B cell (primary cell): ENCODE data around the gene ZNF57. TPM values are rescaled to one million over a fixed set of nuclear protein-coding genes. Genes with fewer than 3 reads are reported as not detected.

Source experiments
- ATAC-seq: fragments of 200-7000 bp; cut with Tn5 transposase; one replicate; pipeline ENCODE4 v1.10.0; 2021; ENCODE audit warnings: low read depth, mild to moderate bottlenecking, moderate number of reproducible peaks, moderate library complexity
- CTCF ChIA-PET: fragments of 350-600 bp; sonication (Branson Sonifier 250); formaldehyde crosslinking; loops from one replicate; lab custom pipeline; 2021; ENCODE audit warnings: antibody characterized with exemption, inconsistent platforms; lab: Charles Lee
- POLR2A ChIA-PET: fragments of 350-600 bp; sonication (Branson Sonifier 250); formaldehyde crosslinking; loops from one replicate; lab custom pipeline; 2021; ENCODE audit warnings: antibody characterized with exemption; lab: Charles Lee
- DNase-seq: peaks from one replicate; pipeline ENCODE4 v3.0.0; 2013
- H2AFZ ChIP-seq: 2 replicates; pipeline ENCODE4 v1.6.1; 2012; ENCODE audit warnings: mild to moderate bottlenecking, low read depth, low read length; ENCODE audit not compliant: insufficient read depth, poor library complexity, severe bottlenecking
- H3K27ac ChIP-seq, 2 donors: 1 replicate in 1 of 2; 2 replicates in 1 of 2; pipeline ENCODE4 v1.5.1; 2012 to 2013; ENCODE audit warnings: low read length in 2 of 2, mild to moderate bottlenecking in 2 of 2, moderate library complexity in 1 of 2
- H3K27me3 ChIP-seq, 4 experiments: fragments of 200-600 bp in 1 of 4; sonication (generic) in 1 of 4; replicated peaks in 1 of 4; 1 replicate in 2 of 4; 2 replicates in 2 of 4; pipeline versions ENCODE4 v1.6.1 to v1.7.0; 2013 to 2016; ENCODE audit warnings: low read length in 3 of 4, mild to moderate bottlenecking in 2 of 4, mixed read lengths in 1 of 4, moderate library complexity in 1 of 4; ENCODE audit not compliant: insufficient read depth in 4 of 4, control insufficient read depth in 3 of 4; ENCODE audit errors: control extremely low read depth in 1 of 4
- H3K36me3 ChIP-seq, 2 experiments: replicated peaks in 1 of 2; 1 replicate in 1 of 2; 2 replicates in 1 of 2; pipeline versions ENCODE4 v1.6.1 to v1.7.1; 2013; ENCODE audit warnings: low read length in 1 of 2; ENCODE audit not compliant: insufficient read depth in 2 of 2, control insufficient read depth in 1 of 2; ENCODE audit errors: control extremely low read depth in 1 of 2, extremely low read depth in 1 of 2
- H3K4me1 ChIP-seq, 2 donors: fragments of 200-600 bp in 1 of 2; sonication (generic) in 1 of 2; 1 replicate in 1 of 2; 2 replicates in 1 of 2; pipeline versions ENCODE4 v1.5.1 to v1.6.1; 2013 to 2017; ENCODE audit warnings: low read length in 2 of 2; ENCODE audit not compliant: control insufficient read depth in 2 of 2, insufficient read depth in 2 of 2
- H3K4me2 ChIP-seq: replicated peaks from 2 replicates; pipeline ENCODE3; 2012; ENCODE audit warnings: mild to moderate bottlenecking, low read depth, low read length; ENCODE audit not compliant: poor library complexity, severe bottlenecking
- H3K4me3 ChIP-seq, 5 experiments: fragments of 200-600 bp in 1 of 5; sonication (generic) in 1 of 5; 1 replicate in 3 of 5; 2 replicates in 2 of 5; pipeline versions ENCODE4 v1.5.1 to v1.7.0; 2011 to 2016; ENCODE audit warnings: low read length in 4 of 5, mild to moderate bottlenecking in 4 of 5, low read depth in 2 of 5, control low read depth in 1 of 5, moderate library complexity in 1 of 5; ENCODE audit not compliant: insufficient read depth in 1 of 5; ENCODE audit errors: control extremely low read depth in 1 of 5, extremely low read depth in 1 of 5
- H3K79me2 ChIP-seq: fragments of 200-600 bp; sonication (generic); one replicate; pipeline ENCODE4 v1.6.0; 2016; ENCODE audit warnings: low read length; ENCODE audit not compliant: control insufficient read depth, insufficient read depth
- H3K9ac ChIP-seq: fragments of 200-600 bp; sonication (generic); 2 replicates; pipeline ENCODE4 v1.6.1; 2017; ENCODE audit warnings: mild to moderate bottlenecking, low read length, moderate library complexity
- H3K9me3 ChIP-seq, 3 donors: one replicate each; pipeline versions ENCODE4 v1.6.1 to v1.7.1; 2013; ENCODE audit warnings: low read length in 2 of 3; ENCODE audit not compliant: control insufficient read depth in 2 of 3, insufficient read depth in 1 of 3; ENCODE audit errors: control extremely low read depth in 1 of 3
- H4K20me1 ChIP-seq: 2 replicates; pipeline ENCODE4 v1.6.0; 2012; ENCODE audit warnings: mild to moderate bottlenecking, low read length; ENCODE audit not compliant: insufficient read depth, control insufficient read depth, poor library complexity, severe bottlenecking
- H3K27ac Mint-ChIP-seq: one replicate; pipeline ENCODE4 v1.8.0; 2021; ENCODE audit warnings: mixed read lengths
- H3K27me3 Mint-ChIP-seq: one replicate; pipeline ENCODE4 v1.8.0; 2021; ENCODE audit warnings: mixed read lengths
- H3K4me1 Mint-ChIP-seq: one replicate; pipeline ENCODE4 v1.8.0; 2021; ENCODE audit warnings: mixed read lengths
- H3K4me3 Mint-ChIP-seq: one replicate; pipeline ENCODE4 v1.8.0; 2021; ENCODE audit warnings: mixed read lengths
- H3K9me3 Mint-ChIP-seq: one replicate; pipeline ENCODE4 v1.8.0; 2022; ENCODE audit warnings: mixed read lengths; ENCODE audit not compliant: insufficient read depth
- EZH2 ChIP-seq: IDR thresholded peaks from 2 replicates; pipeline ENCODE4 v1.6.1; 2012; ENCODE audit warnings: borderline replicate concordance, low read depth, mild to moderate bottlenecking, moderate library complexity, low read length; ENCODE audit not compliant: insufficient read depth, poor library complexity, severe bottlenecking
- WGBS: methylation state at CpG from one replicate; pipeline ENCODE4 v1.1.5; 2013; ENCODE audit warnings: missing lambda C conversion rate; ENCODE audit not compliant: insufficient coverage; 5-methylcytosine and 5-hydroxymethylcytosine counted together
- intact Hi-C: fragments of 100-400 bp; cut with micrococcal nuclease; formaldehyde crosslinking; loops from one replicate; pipeline ENCODE4 v1.10.0; 2022
- polyA plus RNA-seq: library from polyadenylated mRNA; depleted of rRNA; stranded (reverse); fragments of >200 nt; gene quantifications from 2 replicates; pipeline ENCODE4 v1.2.3, GENCODE V29; 2012
- total RNA-seq, 2 donors: library from RNA; stranded (reverse); fragments of 120-200 nt in 1 of 2; gene quantifications; 1 replicate in 1 of 2; 2 replicates in 1 of 2; pipeline versions ENCODE4 v1.2.3 to v1.2.4, GENCODE V29; 2013 to 2022
- TF ChIP-seq, protein P1 (sequence below): fragments of 200-600 bp; IDR thresholded peaks from one replicate; pipeline ENCODE4 v1.8.0; 2022; ENCODE audit warnings: antibody characterized with exemption, mild to moderate bottlenecking

ZNF57 gene
- total and polyA plus RNA-seq, 2 donors (not counting 1 experiment from before 2014, with no cell fraction given): 1.4 to 3.4 TPM

DNA sequence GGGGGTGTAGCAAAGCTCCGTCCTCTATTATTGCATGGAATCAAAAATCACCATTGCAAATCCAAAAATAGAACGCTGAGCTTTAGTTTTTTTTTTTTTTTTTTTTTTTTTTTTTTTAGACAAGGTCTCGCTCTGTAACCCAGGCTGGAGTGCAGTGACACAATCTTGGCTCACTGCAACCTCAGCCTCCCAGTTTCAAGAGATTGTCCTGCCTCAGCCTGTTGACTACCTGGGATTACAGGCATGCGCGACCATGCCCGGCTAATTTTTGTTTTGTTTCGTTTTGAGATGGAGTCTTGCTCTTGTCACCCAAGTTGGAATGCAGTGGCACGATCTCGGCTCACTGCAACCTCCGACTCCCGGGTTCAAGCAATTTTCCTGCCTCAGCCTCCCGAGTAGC lies 59.4 kb downstream of the ZNF57 start:
- H3K9me3 ChIP-seq: peaks cover 0 to 5% (median 0%) of the 10 kb centered on the region in 3 donors
- ChIA-PET POLR2A (interaction anchor here (1.8 kb wide), 1 partner anchor 9 kb away, joined by 5 read pairs; no protein-coding TSS in a partner anchor), CTCF (interaction anchor here (0.6 to 15.0 kb wide), 5 partner anchors 10 to 201 kb away, joined by 3 to 281 read pairs (median 8); no protein-coding TSS in a partner anchor)
- intact Hi-C loops: loop anchor here (10.0 kb wide), 1 partner anchor 115 kb away; no protein-coding TSS in a partner anchor
- no peak for DNase-seq
- Mint-ChIP-seq H3K27ac (no peak overlapping the region), H3K27me3 (no peaks in the 10 kb centered on the region), H3K4me1 (peaks cover 5% of the 10 kb centered on the region), H3K9me3 (no peaks in the 10 kb centered on the region), H3K4me3 (no peak overlapping the region)
- no peaks in the 10 kb centered on the region for H3K79me2 ChIP-seq
- WGBS: over 99% methylated on average over 10 of the region's 12 CpGs
- H3K36me3 ChIP-seq: no peaks in the 10 kb centered on the region
- no peak overlapping the region for H3K9ac ChIP-seq
- no peaks in the 10 kb centered on the region for H3K27me3 ChIP-seq
- TF ChIP-seq EZH2: no peak
- TF ChIP-seq, protein P1, sequence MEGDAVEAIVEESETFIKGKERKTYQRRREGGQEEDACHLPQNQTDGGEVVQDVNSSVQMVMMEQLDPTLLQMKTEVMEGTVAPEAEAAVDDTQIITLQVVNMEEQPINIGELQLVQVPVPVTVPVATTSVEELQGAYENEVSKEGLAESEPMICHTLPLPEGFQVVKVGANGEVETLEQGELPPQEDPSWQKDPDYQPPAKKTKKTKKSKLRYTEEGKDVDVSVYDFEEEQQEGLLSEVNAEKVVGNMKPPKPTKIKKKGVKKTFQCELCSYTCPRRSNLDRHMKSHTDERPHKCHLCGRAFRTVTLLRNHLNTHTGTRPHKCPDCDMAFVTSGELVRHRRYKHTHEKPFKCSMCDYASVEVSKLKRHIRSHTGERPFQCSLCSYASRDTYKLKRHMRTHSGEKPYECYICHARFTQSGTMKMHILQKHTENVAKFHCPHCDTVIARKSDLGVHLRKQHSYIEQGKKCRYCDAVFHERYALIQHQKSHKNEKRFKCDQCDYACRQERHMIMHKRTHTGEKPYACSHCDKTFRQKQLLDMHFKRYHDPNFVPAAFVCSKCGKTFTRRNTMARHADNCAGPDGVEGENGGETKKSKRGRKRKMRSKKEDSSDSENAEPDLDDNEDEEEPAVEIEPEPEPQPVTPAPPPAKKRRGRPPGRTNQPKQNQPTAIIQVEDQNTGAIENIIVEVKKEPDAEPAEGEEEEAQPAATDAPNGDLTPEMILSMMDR: no peak
- H3K4me2 ChIP-seq: no peak overlapping the region
- no peak overlapping the region for H3K4me3 ChIP-seq
- no peak for ATAC-seq
- no peak overlapping the region for H3K27ac ChIP-seq
- peaks cover 3 to 7% of the 10 kb centered on the region in 2 donors for H3K4me1 ChIP-seq
- H4K20me1 ChIP-seq: no peaks in the 10 kb centered on the region
- no peak overlapping the region for H2AFZ ChIP-seq

- Mint-ChIP-seq H3K4me1 (peaks cover 14% of the 10 kb centered on the region), H3K27me3 (no peaks in the 10 kb centered on the region), H3K9me3 (no peaks in the 10 kb centered on the region), H3K27ac (peak overlapping the region; percentile 71), H3K4me3 (peak overlapping the region; percentile 2)
- Histone ChIP-seq H3K4me3 (peak overlapping the region in 3 of 5 experiments; percentile 2 to 33 (median 9)), H3K4me2 (peak overlapping the region; percentile 72), H3K27me3 (no peaks in the 10 kb centered on the region), H3K36me3 (no peaks in the 10 kb centered on the region), H3K4me1 (peaks cover 14 to 19% of the 10 kb centered on the region in 2 donors), H3K79me2 (no peaks in the 10 kb centered on the region), H3K27ac (no peak overlapping the region), H3K9me3 (peaks cover 0 to 23% (median 0%) of the 10 kb centered on the region in 3 donors), H4K20me1 (no peaks in the 10 kb centered on the region), H3K9ac (no peak overlapping the region), H2AFZ (peak overlapping the region; percentile 36)
- ATAC-seq (peak; percentile 73), DNase-seq (peak; percentile 91)
- intact Hi-C loops: loop anchor here (1.0 to 10.0 kb wide), 5 partner anchors 15 to 201 kb away; partner anchors contain the start of gene TLE6
- CTCF ChIA-PET: interaction anchor here (0.6 to 15.0 kb wide), 30 partner anchors 9 to 1314 kb away, joined by 3 to 281 read pairs (median 4); no protein-coding TSS in a partner anchor
- WGBS: 60% methylated on average over 2 of the region's 17 CpGs
- TF ChIP-seq, protein P1: peak; percentile 82
- TF ChIP-seq EZH2: no peak
- POLR2A ChIA-PET: interaction anchor here (0.9 kb wide), 1 partner anchor 12 kb away, joined by 3 read pairs; no protein-coding TSS in a partner anchor
These were observed 61.4 kb downstream of the ZNF57 start for GRCh38 chr19:2962018-2962670.
